Stimulated activated naive CD8-positive, alpha-beta T cell treated with anti-CD3 and anti-CD28 coated beads, Interleukin-15, Interleukin-2, amounts not matched to agents 100 ng/mL and 50 ng/mL, for 24 hours (primary cell): ENCODE data around the gene OR2B2.

Experiments used
- H3K27ac Mint-ChIP-seq: one replicate; pipeline ENCODE4 v1.8.0; 2021; ENCODE audit warnings: mild to moderate bottlenecking, mixed read lengths
- H3K27me3 Mint-ChIP-seq: one replicate; pipeline ENCODE4 v1.8.0; 2021; ENCODE audit warnings: mixed read lengths
- H3K36me3 Mint-ChIP-seq: one replicate; pipeline ENCODE4 v1.8.0; 2021; ENCODE audit warnings: low read depth, mixed read lengths
- H3K4me1 Mint-ChIP-seq: one replicate; pipeline ENCODE4 v1.8.0; 2021; ENCODE audit warnings: low read depth, mixed read lengths
- H3K4me3 Mint-ChIP-seq: one replicate; pipeline ENCODE4 v1.8.0; 2021; ENCODE audit warnings: mild to moderate bottlenecking, mixed read lengths
- H3K9me3 Mint-ChIP-seq: one replicate; pipeline ENCODE4 v1.8.0; 2021; ENCODE audit warnings: mixed read lengths

OR2B2 gene

GRCh38 chr6:27864906-27865849 lies 47.0 kb downstream of the OR2B2 start:
- H3K4me1 Mint-ChIP-seq: peaks cover 49% of the 10 kb centered on the region
- no peaks in the 10 kb centered on the region for H3K9me3 Mint-ChIP-seq

DNA sequence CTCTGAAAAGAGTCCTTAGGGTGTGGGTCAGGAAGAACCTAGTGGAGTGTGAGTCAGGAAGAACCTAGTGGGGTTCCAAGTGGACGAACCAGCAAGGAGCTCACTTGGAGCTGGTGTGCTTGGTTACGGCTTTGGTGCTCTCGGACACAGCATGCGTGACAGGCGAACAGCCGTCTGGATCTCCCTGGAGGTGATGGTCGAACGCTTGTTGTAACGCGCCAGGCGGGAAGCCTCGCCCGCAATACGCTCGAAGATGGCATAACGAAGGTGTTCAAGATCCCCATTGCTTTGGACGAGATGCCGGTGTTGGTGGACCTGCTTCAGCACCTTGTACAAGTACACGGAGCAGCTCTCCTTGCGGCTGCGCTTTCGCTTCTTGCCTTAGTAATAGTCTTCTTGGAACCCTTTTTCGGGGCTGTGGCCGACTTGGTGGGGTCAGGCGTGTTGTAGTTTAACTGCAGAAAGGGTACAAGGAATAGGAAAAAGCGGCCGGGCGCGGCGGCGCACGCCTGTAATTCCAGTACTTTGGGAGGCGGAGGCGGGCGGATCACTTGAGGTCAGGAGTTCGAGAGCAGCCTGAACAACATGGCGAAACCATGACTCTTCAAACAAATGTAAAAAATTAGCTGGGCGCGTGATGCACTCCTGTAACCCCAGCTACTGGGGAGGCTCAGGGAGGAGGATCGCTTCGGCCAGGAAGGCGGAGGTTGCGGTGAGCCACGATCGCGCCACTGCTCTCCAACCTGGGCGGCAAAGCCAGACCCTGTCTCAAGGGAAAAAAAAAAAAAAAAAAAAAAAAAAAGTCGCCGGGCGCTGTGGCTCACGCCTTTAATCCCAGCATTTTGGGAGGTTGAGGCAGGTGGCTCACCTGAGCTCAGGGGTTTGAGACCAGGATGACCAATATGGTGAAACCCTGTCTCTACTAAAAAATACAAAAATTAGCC lies 48.0 kb downstream of the OR2B2 start:
- H3K4me1 Mint-ChIP-seq: peaks cover 49% of the 10 kb centered on the region
- no peaks in the 10 kb centered on the region for H3K27me3 Mint-ChIP-seq
- no peaks in the 10 kb centered on the region for H3K9me3 Mint-ChIP-seq
- peak overlapping the region; percentile 90 for H3K4me3 Mint-ChIP-seq
- H3K27ac Mint-ChIP-seq: peak overlapping the region; percentile 96
- no peaks in the 10 kb centered on the region for H3K36me3 Mint-ChIP-seq

More at GRCh38 chr6:27864906-27865849, 47.0 kb downstream of the OR2B2 start:
- peak overlapping the region; percentile 96 for H3K27ac Mint-ChIP-seq
- H3K4me3 Mint-ChIP-seq: peak overlapping the region; percentile 90
- H3K36me3 Mint-ChIP-seq: no peaks in the 10 kb centered on the region
- no peaks in the 10 kb centered on the region for H3K27me3 Mint-ChIP-seq

DNA sequence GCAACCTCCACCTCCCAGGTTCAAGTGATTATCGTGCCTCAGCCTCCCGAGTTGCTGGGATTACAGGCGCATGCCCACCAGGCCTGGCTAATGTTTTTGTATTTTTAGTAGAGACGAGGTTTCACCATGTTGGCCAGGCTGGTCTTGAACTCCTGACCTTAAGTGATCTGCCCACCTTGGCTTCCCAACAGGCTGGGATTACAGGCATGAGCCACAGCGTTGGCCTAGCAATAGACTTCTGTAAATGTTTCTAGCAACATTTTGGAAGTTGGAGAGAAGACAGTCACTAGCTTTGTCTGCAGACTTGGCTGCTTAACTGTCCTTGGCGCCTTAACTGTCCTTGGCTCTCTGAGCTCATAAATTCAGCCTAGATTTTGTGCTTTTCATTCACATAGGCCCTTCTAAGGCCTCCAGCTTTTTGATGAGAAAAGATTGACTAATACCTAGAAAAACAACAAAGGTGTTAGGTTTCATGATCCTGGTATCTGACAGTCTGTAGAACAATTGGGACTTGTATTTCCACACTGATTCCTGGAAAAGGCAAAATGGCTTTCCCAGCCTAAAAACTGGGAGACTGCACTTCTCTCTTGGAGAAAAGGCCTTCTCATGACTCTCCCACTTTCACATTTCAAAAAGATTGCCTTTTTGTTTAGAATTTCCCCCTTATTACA lies 49.7 kb downstream of the OR2B2 start:
- Mint-ChIP-seq H3K4me3 (no peak overlapping the region), H3K27ac (no peak overlapping the region), H3K36me3 (no peaks in the 10 kb centered on the region), H3K4me1 (peaks cover 38% of the 10 kb centered on the region), H3K27me3 (no peaks in the 10 kb centered on the region), H3K9me3 (no peaks in the 10 kb centered on the region)

GRCh38 chr6:27861861-27862260 lies 50.3 kb downstream of the OR2B2 start:
- H3K36me3 Mint-ChIP-seq: no peaks in the 10 kb centered on the region
- no peaks in the 10 kb centered on the region for H3K27me3 Mint-ChIP-seq
- no peak overlapping the region for H3K4me3 Mint-ChIP-seq
- no peak overlapping the region for H3K27ac Mint-ChIP-seq
- H3K4me1 Mint-ChIP-seq: peaks cover 33% of the 10 kb centered on the region
- H3K9me3 Mint-ChIP-seq: no peaks in the 10 kb centered on the region

GRCh38 chr6:27861276-27861840 lies 50.8 kb downstream of the OR2B2 start:
- no peak overlapping the region for H3K4me3 Mint-ChIP-seq
- peaks cover 29% of the 10 kb centered on the region for H3K4me1 Mint-ChIP-seq
- no peaks in the 10 kb centered on the region for H3K9me3 Mint-ChIP-seq
- H3K27me3 Mint-ChIP-seq: no peaks in the 10 kb centered on the region
- H3K36me3 Mint-ChIP-seq: no peaks in the 10 kb centered on the region
- no peak overlapping the region for H3K27ac Mint-ChIP-seq
